Thymus (tissue), 11 donors: ENCODE results near the gene S1PR4. TPM values are rescaled to one million over a fixed set of nuclear protein-coding genes. Genes with fewer than 3 reads are reported as not detected.
"Not testable (repeated sequence)": the region's sequence is repeated elsewhere in the genome, so short reads cannot be mapped to it uniquely, and the experiment has no call there.

Source experiments
- DNase-seq, 9 donors: peaks; one replicate each; pipeline ENCODE4 v3.0.0-alpha.2; 2013; ENCODE audit warnings: low spot score in 9 of 9, low read depth in 6 of 9, missing footprints in 1 of 9
- H3K27ac ChIP-seq, 2 donors: one replicate each; pipeline ENCODE4 v1.5.1; 2013; ENCODE audit warnings: control low read depth in 1 of 2, low read depth in 1 of 2, low read length in 1 of 2, mild to moderate bottlenecking in 1 of 2, moderate library complexity in 1 of 2
- H3K27me3 ChIP-seq, 2 donors: one replicate each; pipeline ENCODE4 v1.5.1; 2013; ENCODE audit warnings: low read length in 1 of 2; ENCODE audit not compliant: control insufficient read depth in 2 of 2, insufficient read depth in 1 of 2
- H3K36me3 ChIP-seq, 2 donors: one replicate each; pipeline ENCODE4 v1.5.1; 2013; ENCODE audit warnings: low read length in 1 of 2, mild to moderate bottlenecking in 1 of 2, moderate library complexity in 1 of 2; ENCODE audit not compliant: control insufficient read depth in 2 of 2, insufficient read depth in 2 of 2
- H3K4me1 ChIP-seq, 2 donors: one replicate each; pipeline ENCODE4 v1.5.1; 2013; ENCODE audit warnings: low read length in 2 of 2; ENCODE audit not compliant: control insufficient read depth in 2 of 2, insufficient read depth in 2 of 2
- H3K4me3 ChIP-seq, 2 donors: one replicate each; pipeline ENCODE4 v1.5.1; 2013; ENCODE audit warnings: low read length in 2 of 2, control low read depth in 1 of 2, mild to moderate bottlenecking in 1 of 2
- H3K9me3 ChIP-seq, 2 donors: one replicate each; pipeline ENCODE4 v1.5.1; 2013; ENCODE audit warnings: low read length in 1 of 2, mild to moderate bottlenecking in 1 of 2; ENCODE audit not compliant: control insufficient read depth in 2 of 2, insufficient read depth in 1 of 2
- WGBS: extraction: QIAGEN DNeasy Blood & Tissue Kit; methylation state at CpG from one replicate; pipeline ENCODE4 v1.1.7; 2013; 5-methylcytosine and 5-hydroxymethylcytosine counted together
- polyA plus RNA-seq: library from polyadenylated mRNA; stranded (reverse); fragments of 200-250 nt; gene quantifications from one replicate; pipeline ENCODE4 v1.2.3, GENCODE V29; 2013
- total RNA-seq: library from RNA; stranded (reverse); fragments of 120-200 nt; gene quantifications from one replicate; pipeline ENCODE4 v1.2.4, GENCODE V29; 2013
- donor health status: healthy.

The S1PR4 gene
- total and polyA plus RNA-seq, 2 donors: 18.6 to 24.2 TPM

- 94% methylated on average over 35 of the region's 35 CpGs for WGBS
- peaks cover 6 to 28% of the 10 kb centered on the region in 2 donors for H3K4me1 ChIP-seq
- H3K36me3 ChIP-seq: peaks cover 59 to 60% of the 10 kb centered on the region in 2 donors
- H3K27ac ChIP-seq: no peak overlapping the region
- DNase-seq: no peak
- no peaks in the 10 kb centered on the region for H3K27me3 ChIP-seq
- peaks cover 2 to 4% of the 10 kb centered on the region in 2 donors for H3K9me3 ChIP-seq
- H3K4me3 ChIP-seq: no peak overlapping the region
Measured at GRCh38 chr19:3149526-3150505, 28.8 kb upstream of the S1PR4 start.

- Histone ChIP-seq H3K4me1 (peaks cover 14 to 34% of the 10 kb centered on the region in 2 donors), H3K9me3 (peaks cover 2 to 14% of the 10 kb centered on the region in 2 donors), H3K27ac (no peak overlapping the region), H3K27me3 (no peaks in the 10 kb centered on the region), H3K4me3 (no peak overlapping the region), H3K36me3 (peaks cover 60 to 65% of the 10 kb centered on the region in 2 donors)
- no peak for DNase-seq
- WGBS: 97% methylated on average over 5 of the region's 5 CpGs
Measured at GRCh38 chr19:3150739-3151329, 27.7 kb upstream of the S1PR4 start.

- Histone ChIP-seq H3K27me3 (no peaks in the 10 kb centered on the region), H3K9me3 (peaks cover 2 to 16% of the 10 kb centered on the region in 2 donors), H3K4me1 (peaks cover 16 to 35% of the 10 kb centered on the region in 2 donors), H3K36me3 (peaks cover 61 to 69% of the 10 kb centered on the region in 2 donors), H3K4me3 (no peak overlapping the region), H3K27ac (peak overlapping the region in 1 of 2 donors; percentile 31)
- DNase-seq: no peak
- WGBS: 84% methylated on average over 14 of the region's 14 CpGs
Measured at GRCh38 chr19:3151563-3152418, 26.8 kb upstream of the S1PR4 start.

GRCh38 chr19:3152419-3152780 lies 26.2 kb upstream of the S1PR4 start:
- 97% methylated on average over 3 of the region's 3 CpGs for WGBS
- peaks cover 67 to 73% of the 10 kb centered on the region in 2 donors for H3K36me3 ChIP-seq
- H3K27ac ChIP-seq: peak overlapping the region in 1 of 2 donors; percentile 3

GRCh38 chr19:3153286-3154230 lies 25.0 kb upstream of the S1PR4 start:
- Histone ChIP-seq H3K36me3 (peaks cover 69 to 80% of the 10 kb centered on the region in 2 donors), H3K4me3 (no peak overlapping the region), H3K4me1 (peaks cover 16 to 41% of the 10 kb centered on the region in 2 donors), H3K9me3 (peaks cover 2 to 16% of the 10 kb centered on the region in 2 donors), H3K27me3 (no peaks in the 10 kb centered on the region), H3K27ac (no peak overlapping the region)
- WGBS: 96% methylated on average over 3 of the region's 3 CpGs
- DNase-seq: no peak

More at GRCh38 chr19:3152419-3152780, 26.2 kb upstream of the S1PR4 start:
- peaks cover 2 to 16% of the 10 kb centered on the region in 2 donors for H3K9me3 ChIP-seq
- no peaks in the 10 kb centered on the region for H3K27me3 ChIP-seq
- H3K4me1 ChIP-seq: peaks cover 16 to 40% of the 10 kb centered on the region in 2 donors
- no peak overlapping the region for H3K4me3 ChIP-seq
- DNase-seq: no peak

GRCh38 chr19:3154447-3154846 lies 24.1 kb upstream of the S1PR4 start:
- 98% methylated on average over 3 of the region's 3 CpGs for WGBS
- H3K27ac ChIP-seq: peak overlapping the region; percentile 36 to 84
- peaks cover 61 to 74% of the 10 kb centered on the region in 2 donors for H3K36me3 ChIP-seq
- peaks cover 2 to 16% of the 10 kb centered on the region in 2 donors for H3K9me3 ChIP-seq
- peaks cover 16 to 40% of the 10 kb centered on the region in 2 donors for H3K4me1 ChIP-seq
- not testable (repeated sequence) for DNase-seq, H3K27me3 ChIP-seq, H3K4me3 ChIP-seq

- Histone ChIP-seq H3K9me3 (peaks cover 2 to 22% of the 10 kb centered on the region in 2 donors), H3K27me3 (no peaks in the 10 kb centered on the region), H3K36me3 (peaks cover 61 to 73% of the 10 kb centered on the region in 2 donors), H3K27ac (peak overlapping the region; percentile 36 to 84), H3K4me3 (peak overlapping the region; percentile 30 to 38), H3K4me1 (peaks cover 16 to 35% of the 10 kb centered on the region in 2 donors)
- WGBS: 38% methylated on average over 21 of the region's 21 CpGs
- DNase-seq: peak in 6 of 9 donors; percentile 76 to 92 (median 84)
Measured at GRCh38 chr19:3154957-3155736, 23.4 kb upstream of the S1PR4 start.
